Osteoblast (primary cell): ENCODE results near the gene CRIP3. TPM values are rescaled to one million over a fixed set of nuclear protein-coding genes. Genes with fewer than 3 reads are reported as not detected.
"Not testable (repeated sequence)": the region's sequence is repeated elsewhere in the genome, so short reads cannot be mapped to it uniquely, and the experiment has no call there.

ENCODE experiments used
- DNase-seq: peaks from one replicate; pipeline ENCODE4 v3.0.0; 2011; ENCODE audit warnings: low spot score, mixed read lengths; ENCODE audit not compliant: insufficient read length; ENCODE audit errors: missing footprints
- H2AFZ ChIP-seq: 2 replicates; pipeline ENCODE4 v1.6.0; 2011; ENCODE audit warnings: mild to moderate bottlenecking, low read length
- H3K27ac ChIP-seq: 2 replicates; pipeline ENCODE4 v1.5.1; 2011; ENCODE audit warnings: mild to moderate bottlenecking, low read depth, low read length, moderate library complexity
- H3K27me3 ChIP-seq: 2 replicates; pipeline ENCODE4 v1.6.0; 2012; ENCODE audit warnings: mild to moderate bottlenecking, control low read depth, inconsistent platforms, low read length, moderate library complexity; ENCODE audit not compliant: insufficient read depth
- H3K36me3 ChIP-seq: 2 replicates; pipeline ENCODE4 v1.5.1; 2011; ENCODE audit warnings: mild to moderate bottlenecking, low read length, control low read depth, moderate library complexity; ENCODE audit not compliant: insufficient read depth
- H3K4me1 ChIP-seq: 2 replicates; pipeline ENCODE4 v1.5.1; 2011; ENCODE audit warnings: mild to moderate bottlenecking, low read length, control low read depth, moderate library complexity; ENCODE audit not compliant: insufficient read depth
- H3K4me2 ChIP-seq: 2 replicates; pipeline ENCODE4 v1.6.0; 2011; ENCODE audit warnings: mild to moderate bottlenecking, low read length; ENCODE audit not compliant: insufficient read depth
- H3K4me3 ChIP-seq: fragments of 200-600 bp; sonication (generic); 3 replicates; pipeline ENCODE4 v1.5.1; 2012; ENCODE audit warnings: mild to moderate bottlenecking, low read length, inconsistent platforms; ENCODE audit not compliant: insufficient read depth
- H3K79me2 ChIP-seq: 2 replicates; pipeline ENCODE4 v1.6.0; 2012; ENCODE audit warnings: mild to moderate bottlenecking, low read length, control low read depth, inconsistent platforms; ENCODE audit not compliant: insufficient read depth
- H3K9me3 ChIP-seq: 2 replicates; pipeline ENCODE4 v1.5.1; 2011; ENCODE audit warnings: low read depth, low read length, control low read depth
- H4K20me1 ChIP-seq: 2 replicates; pipeline ENCODE4 v1.6.0; 2012; ENCODE audit warnings: mild to moderate bottlenecking, low read length, control low read depth; ENCODE audit not compliant: insufficient read depth
- total RNA-seq: library from RNA; depleted of rRNA; stranded (reverse); fragments of >200 nt; gene quantifications from 2 replicates; pipeline ENCODE4 v1.2.3, GENCODE V29; 2012
- TF ChIP-seq, protein P1 (sequence below): IDR thresholded peaks from 2 replicates; pipeline ENCODE4 v1.5.1; 2011; ENCODE audit warnings: mild to moderate bottlenecking, low read depth, low read length, moderate library complexity; ENCODE audit errors: extremely low read depth

Gene CRIP3
- total RNA-seq, 1 donor, result not detected

GRCh38 chr6:43304361-43304760, 4.3 kb downstream of the CRIP3 start:
- TF ChIP-seq, protein P1, sequence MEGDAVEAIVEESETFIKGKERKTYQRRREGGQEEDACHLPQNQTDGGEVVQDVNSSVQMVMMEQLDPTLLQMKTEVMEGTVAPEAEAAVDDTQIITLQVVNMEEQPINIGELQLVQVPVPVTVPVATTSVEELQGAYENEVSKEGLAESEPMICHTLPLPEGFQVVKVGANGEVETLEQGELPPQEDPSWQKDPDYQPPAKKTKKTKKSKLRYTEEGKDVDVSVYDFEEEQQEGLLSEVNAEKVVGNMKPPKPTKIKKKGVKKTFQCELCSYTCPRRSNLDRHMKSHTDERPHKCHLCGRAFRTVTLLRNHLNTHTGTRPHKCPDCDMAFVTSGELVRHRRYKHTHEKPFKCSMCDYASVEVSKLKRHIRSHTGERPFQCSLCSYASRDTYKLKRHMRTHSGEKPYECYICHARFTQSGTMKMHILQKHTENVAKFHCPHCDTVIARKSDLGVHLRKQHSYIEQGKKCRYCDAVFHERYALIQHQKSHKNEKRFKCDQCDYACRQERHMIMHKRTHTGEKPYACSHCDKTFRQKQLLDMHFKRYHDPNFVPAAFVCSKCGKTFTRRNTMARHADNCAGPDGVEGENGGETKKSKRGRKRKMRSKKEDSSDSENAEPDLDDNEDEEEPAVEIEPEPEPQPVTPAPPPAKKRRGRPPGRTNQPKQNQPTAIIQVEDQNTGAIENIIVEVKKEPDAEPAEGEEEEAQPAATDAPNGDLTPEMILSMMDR, result no peak
- no peaks in the 10 kb centered on the region for H3K79me2 ChIP-seq
- H3K36me3 ChIP-seq, result no peaks in the 10 kb centered on the region
- H3K9me3 ChIP-seq, result no peaks in the 10 kb centered on the region
- peaks cover 30% of the 10 kb centered on the region for H3K27me3 ChIP-seq
- no peak overlapping the region for H2AFZ ChIP-seq
- H3K4me1 ChIP-seq, result peaks cover 10% of the 10 kb centered on the region
- H3K4me2 ChIP-seq, result no peak overlapping the region
- H4K20me1 ChIP-seq, result no peaks in the 10 kb centered on the region
- no peak overlapping the region for H3K4me3 ChIP-seq
- no peak overlapping the region for H3K27ac ChIP-seq
- peak; percentile 64 for DNase-seq

GRCh38 chr6:43303751-43304331, 4.8 kb downstream of the CRIP3 start:
- Histone ChIP-seq H3K27me3 (peaks cover 35% of the 10 kb centered on the region), H4K20me1 (no peaks in the 10 kb centered on the region), H3K36me3 (no peaks in the 10 kb centered on the region), H3K9me3 (no peaks in the 10 kb centered on the region), H3K4me2 (no peak overlapping the region), H3K4me1 (peaks cover 9% of the 10 kb centered on the region), H2AFZ (no peak overlapping the region), H3K27ac (no peak overlapping the region), H3K4me3 (no peak overlapping the region), H3K79me2 (no peaks in the 10 kb centered on the region)
- TF ChIP-seq, protein P1, result no peak
- peak; percentile 76 for DNase-seq

DNA sequence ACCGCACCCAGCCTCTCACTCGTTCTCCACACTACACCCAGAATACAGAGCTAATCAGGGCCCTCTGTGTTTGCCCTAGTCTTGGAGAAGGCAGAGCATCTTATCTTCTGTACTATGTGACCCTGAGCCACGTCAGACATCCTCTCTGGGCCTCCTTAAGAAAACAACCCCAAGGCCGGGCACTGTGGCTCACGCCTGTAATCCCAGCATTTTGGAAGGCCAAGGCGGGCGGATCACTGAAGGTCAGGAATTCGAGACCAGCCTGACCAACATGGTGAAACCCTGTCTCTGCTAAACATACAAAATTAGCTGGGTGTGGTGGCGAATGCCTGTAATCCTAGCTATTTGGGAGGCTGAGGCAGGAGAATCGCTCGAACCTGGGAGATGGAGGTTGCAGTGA, 5.6 kb downstream of the CRIP3 start:
- not testable (repeated sequence) for H3K4me3 ChIP-seq, H3K4me2 ChIP-seq, H4K20me1 ChIP-seq, H3K36me3 ChIP-seq, DNase-seq, H2AFZ ChIP-seq, H3K9me3 ChIP-seq, H3K27ac ChIP-seq, H3K4me1 ChIP-seq, H3K79me2 ChIP-seq
- peaks cover 43% of the 10 kb centered on the region for H3K27me3 ChIP-seq

DNA sequence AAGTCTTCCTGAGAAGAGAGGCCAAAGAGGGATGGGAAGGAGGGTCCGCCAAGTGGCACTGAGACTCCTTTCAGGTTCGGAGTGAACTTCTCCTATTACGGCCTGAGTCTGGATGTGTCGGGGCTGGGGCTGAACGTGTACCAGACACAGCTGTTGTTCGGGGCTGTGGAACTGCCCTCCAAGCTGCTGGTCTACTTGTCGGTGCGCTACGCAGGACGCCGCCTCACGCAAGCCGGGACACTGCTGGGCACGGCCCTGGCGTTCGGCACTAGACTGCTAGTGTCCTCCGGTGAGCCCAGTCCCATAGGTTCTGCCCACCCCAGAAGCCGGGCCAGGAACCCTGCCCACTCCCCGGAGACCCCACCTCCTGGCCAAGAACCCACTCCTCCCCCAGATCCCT, 6.5 kb downstream of the CRIP3 start:
- H3K79me2 ChIP-seq, result no peaks in the 10 kb centered on the region
- H3K27ac ChIP-seq, result no peak overlapping the region
- no peak overlapping the region for H2AFZ ChIP-seq
- H3K27me3 ChIP-seq, result peaks cover 43% of the 10 kb centered on the region
- no peaks in the 10 kb centered on the region for H3K4me1 ChIP-seq
- H3K36me3 ChIP-seq, result no peaks in the 10 kb centered on the region
- H3K4me3 ChIP-seq, result no peak overlapping the region
- no peaks in the 10 kb centered on the region for H4K20me1 ChIP-seq
- no peaks in the 10 kb centered on the region for H3K9me3 ChIP-seq
- H3K4me2 ChIP-seq, result no peak overlapping the region
- TF ChIP-seq, protein P1, result no peak
- peak; percentile 56 for DNase-seq
